Astrocyte of the spinal cord (primary cell): ENCODE data around the gene TBC1D1.

Experiments used
- DNase-seq: peaks from one replicate; pipeline ENCODE4 v3.0.0; 2011; ENCODE audit warnings: low read depth, low spot score
- H3K4me3 ChIP-seq: 2 replicates; pipeline ENCODE4 v1.5.1; 2011; ENCODE audit warnings: low read depth, mild to moderate bottlenecking, low read length, moderate library complexity
- in situ Hi-C: cut with HindIII; loops from 2 replicates; pipeline ENCODE4 v1.10.0; 2017; ENCODE audit warnings: low sequenced_read_pairs
- TF ChIP-seq, protein P1 (sequence below): IDR thresholded peaks from 2 replicates; pipeline ENCODE4 v1.5.1; 2012; ENCODE audit warnings: low read depth, mild to moderate bottlenecking, low read length, inconsistent platforms

TBC1D1 gene

DNA sequence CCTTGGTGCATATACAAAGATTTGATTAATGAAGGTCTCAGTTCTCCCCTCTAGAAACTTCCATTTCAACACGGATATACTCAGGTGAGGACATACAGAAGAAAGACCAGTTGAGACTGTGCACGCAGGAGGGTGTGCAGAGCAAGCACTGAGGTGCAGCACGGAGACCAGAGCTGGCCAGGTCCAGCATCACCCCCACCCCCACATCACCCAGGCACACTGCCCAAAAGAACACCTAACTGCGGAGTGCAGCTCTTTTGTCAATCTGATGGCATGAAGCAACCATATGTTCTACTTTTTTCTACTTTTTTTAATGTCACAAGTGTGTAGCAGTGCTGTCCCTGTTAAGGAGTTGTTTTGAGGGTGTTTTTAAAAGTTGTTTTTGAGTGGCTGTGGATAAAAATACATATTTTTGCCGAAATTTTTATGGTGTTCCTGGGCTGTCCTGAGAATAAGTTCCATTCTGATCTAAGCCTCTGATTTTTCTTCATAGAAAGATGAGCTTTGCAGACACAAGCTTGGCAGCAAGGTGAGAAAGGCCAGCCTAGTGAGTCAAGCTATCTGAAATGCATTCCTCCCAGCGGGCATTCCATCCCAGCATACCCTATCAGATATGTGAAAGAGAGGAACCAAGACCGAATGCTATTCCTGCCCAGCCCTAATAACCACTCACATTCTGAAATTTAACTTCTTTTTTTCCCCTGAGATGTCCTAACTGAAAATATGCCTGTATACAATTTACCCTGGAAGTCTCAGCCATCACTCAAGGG lies 243.0 kb downstream of the TBC1D1 start:
- TF ChIP-seq, protein P1, sequence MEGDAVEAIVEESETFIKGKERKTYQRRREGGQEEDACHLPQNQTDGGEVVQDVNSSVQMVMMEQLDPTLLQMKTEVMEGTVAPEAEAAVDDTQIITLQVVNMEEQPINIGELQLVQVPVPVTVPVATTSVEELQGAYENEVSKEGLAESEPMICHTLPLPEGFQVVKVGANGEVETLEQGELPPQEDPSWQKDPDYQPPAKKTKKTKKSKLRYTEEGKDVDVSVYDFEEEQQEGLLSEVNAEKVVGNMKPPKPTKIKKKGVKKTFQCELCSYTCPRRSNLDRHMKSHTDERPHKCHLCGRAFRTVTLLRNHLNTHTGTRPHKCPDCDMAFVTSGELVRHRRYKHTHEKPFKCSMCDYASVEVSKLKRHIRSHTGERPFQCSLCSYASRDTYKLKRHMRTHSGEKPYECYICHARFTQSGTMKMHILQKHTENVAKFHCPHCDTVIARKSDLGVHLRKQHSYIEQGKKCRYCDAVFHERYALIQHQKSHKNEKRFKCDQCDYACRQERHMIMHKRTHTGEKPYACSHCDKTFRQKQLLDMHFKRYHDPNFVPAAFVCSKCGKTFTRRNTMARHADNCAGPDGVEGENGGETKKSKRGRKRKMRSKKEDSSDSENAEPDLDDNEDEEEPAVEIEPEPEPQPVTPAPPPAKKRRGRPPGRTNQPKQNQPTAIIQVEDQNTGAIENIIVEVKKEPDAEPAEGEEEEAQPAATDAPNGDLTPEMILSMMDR, result no peak
- no peak overlapping the region for H3K4me3 ChIP-seq
- in situ Hi-C loops, result no loop called here
- no peak for DNase-seq

DNA sequence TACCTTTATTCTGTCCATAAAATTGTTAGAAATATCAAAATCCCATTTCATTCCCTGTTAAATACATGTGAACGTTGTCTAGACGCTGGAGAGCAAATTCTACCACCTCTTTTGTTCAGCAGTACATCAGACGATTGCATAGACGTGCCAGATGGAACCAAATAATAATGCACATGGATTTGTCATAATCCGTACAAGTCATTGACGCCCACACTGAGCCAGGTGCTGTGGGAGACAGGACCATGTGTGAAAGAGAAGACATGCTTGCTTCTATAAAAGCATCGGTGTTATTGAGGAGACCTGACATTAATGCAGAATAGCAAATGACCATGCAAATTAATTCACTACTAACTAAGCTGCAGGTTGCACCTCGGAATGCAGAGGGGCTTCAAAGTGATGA lies 244.3 kb downstream of the TBC1D1 start:
- in situ Hi-C loops, result no loop called here
- TF ChIP-seq, protein P1, result no peak
- no peak overlapping the region for H3K4me3 ChIP-seq
- no peak for DNase-seq

DNA sequence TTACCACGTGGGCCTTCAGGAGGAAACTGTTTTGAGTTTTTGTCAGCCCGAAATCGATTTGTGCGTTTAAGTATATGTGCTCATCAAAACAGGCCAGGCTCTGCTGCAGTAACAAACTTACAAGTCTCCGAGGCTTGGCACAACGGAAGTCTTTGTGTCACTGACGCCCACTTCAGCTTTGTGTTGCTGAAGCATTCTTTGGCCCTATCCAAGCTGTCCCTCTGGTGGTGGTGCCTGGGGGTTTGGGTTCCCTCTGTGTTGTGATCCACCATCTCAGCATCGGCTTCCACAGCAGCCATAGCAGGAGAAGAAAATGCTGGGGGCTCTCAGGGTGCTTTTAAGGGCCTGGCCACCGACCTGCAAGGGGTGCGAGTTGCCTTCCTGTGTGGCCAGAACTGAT lies 245.7 kb downstream of the TBC1D1 start:
- TF ChIP-seq, protein P1, result no peak
- H3K4me3 ChIP-seq, result no peak overlapping the region
- in situ Hi-C loops, result no loop called here
- no peak for DNase-seq

DNA sequence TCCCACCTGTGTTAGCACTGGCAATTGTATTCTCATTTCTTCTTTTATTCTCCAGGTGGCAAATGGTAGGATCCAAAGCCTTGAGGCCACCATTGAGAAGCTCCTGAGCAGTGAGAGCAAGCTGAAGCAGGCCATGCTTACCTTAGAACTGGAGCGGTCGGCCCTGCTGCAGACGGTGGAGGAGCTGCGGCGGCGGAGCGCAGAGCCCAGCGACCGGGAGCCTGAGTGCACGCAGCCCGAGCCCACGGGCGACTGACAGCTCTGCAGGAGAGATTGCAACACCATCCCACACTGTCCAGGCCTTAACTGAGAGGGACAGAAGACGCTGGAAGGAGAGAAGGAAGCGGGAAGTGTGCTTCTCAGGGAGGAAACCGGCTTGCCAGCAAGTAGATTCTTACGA lies 246.2 kb downstream of the TBC1D1 start:
- no peak overlapping the region for H3K4me3 ChIP-seq
- no peak for DNase-seq
- in situ Hi-C loops, result no loop called here
- TF ChIP-seq, protein P1, result no peak

DNA sequence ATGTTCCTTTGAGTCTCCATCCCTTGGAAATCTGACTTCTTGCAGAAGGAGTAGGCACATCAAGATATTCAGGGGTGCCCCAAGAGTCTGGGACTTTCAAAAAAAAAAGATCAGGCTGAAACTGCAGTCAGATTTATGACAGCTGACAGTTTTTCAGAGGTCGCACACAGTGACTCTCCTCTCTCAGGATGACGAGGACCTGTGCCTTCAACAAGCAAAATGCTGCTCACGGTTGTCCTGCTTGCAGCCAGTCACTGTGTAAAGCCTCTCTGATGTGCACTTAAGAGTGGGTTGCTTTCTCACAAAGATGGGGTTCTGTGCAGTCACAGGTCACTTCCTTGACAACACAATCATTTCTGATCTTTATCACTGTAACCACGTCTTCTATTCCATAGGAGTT lies 247.5 kb downstream of the TBC1D1 start:
- no peak overlapping the region for H3K4me3 ChIP-seq
- in situ Hi-C loops, result no loop called here
- no peak for DNase-seq
- TF ChIP-seq, protein P1, result no peak

DNA sequence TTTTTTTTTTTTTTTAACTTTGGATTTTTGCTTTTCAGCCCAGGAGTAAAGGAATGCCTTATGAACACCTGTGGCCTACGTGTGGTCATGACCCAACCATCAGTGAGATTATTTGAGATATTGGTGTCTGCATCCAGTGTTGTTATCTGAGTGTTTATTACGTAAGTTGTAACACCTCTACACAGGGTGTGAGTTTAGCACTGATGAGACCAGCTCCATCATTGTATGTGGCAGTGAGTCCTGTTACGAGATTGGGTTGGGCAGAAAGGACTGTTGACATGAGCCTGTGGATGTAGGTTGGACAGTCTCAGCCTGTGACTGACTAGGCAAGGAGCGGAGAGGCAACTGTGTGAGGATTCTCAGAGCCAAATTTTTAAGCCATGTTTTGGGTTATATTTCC lies 248.3 kb downstream of the TBC1D1 start:
- TF ChIP-seq, protein P1, result no peak
- no peak for DNase-seq
- H3K4me3 ChIP-seq, result no peak overlapping the region
- in situ Hi-C loops, result no loop called here
